GM10248 (cell line): ENCODE data around the gene RAB35.

Experiments used
- CTCF ChIA-PET: fragments of 300-600 bp; sonication (Branson Sonifier 250); formaldehyde crosslinking; extraction: SDS; loops from one replicate; lab custom pipeline; 2021; ENCODE audit warnings: antibody characterized with exemption; lab: Yijun Ruan, JAX
- POLR2A ChIA-PET: fragments of 350-650 bp; sonication (Branson Sonifier 250); formaldehyde crosslinking; extraction: SDS; loops from one replicate; lab custom pipeline; 2020; ENCODE audit warnings: antibody characterized with exemption; lab: Yijun Ruan, JAX
- DNase-seq: peaks from one replicate; pipeline ENCODE4 v3.0.0; 2012; ENCODE audit errors: extremely low spot score
- TF ChIP-seq, protein P1 (sequence below): IDR thresholded peaks from 2 replicates; pipeline ENCODE4 v1.5.1; 2012; ENCODE audit warnings: mild to moderate bottlenecking, low read depth; ENCODE audit errors: extremely low read depth, missing control alignments, control extremely low read depth

Gene RAB35

DNA sequence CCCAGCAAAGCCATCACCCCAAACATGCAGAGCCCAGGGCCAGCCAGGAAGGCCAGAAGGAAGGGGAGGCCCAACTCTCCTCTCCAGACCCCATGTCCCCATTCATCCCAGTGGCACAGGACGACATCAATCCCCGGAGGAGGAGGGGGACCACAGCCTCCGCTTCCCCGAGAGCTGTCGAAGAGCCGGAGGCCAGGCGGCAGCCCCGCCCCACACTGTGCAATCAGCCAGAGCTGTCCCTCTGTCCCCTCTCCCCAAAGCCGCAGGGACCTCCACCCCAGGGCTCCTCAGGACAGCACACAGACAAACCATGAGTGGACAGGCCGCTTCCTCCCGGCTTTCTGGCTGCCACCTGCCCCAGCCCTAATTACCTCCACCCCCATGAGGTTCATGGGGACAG, 16.8 kb downstream of the RAB35 start:
- no peak for DNase-seq
- TF ChIP-seq, protein P1, sequence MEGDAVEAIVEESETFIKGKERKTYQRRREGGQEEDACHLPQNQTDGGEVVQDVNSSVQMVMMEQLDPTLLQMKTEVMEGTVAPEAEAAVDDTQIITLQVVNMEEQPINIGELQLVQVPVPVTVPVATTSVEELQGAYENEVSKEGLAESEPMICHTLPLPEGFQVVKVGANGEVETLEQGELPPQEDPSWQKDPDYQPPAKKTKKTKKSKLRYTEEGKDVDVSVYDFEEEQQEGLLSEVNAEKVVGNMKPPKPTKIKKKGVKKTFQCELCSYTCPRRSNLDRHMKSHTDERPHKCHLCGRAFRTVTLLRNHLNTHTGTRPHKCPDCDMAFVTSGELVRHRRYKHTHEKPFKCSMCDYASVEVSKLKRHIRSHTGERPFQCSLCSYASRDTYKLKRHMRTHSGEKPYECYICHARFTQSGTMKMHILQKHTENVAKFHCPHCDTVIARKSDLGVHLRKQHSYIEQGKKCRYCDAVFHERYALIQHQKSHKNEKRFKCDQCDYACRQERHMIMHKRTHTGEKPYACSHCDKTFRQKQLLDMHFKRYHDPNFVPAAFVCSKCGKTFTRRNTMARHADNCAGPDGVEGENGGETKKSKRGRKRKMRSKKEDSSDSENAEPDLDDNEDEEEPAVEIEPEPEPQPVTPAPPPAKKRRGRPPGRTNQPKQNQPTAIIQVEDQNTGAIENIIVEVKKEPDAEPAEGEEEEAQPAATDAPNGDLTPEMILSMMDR = no peak
- ChIA-PET CTCF (interaction anchor here (1.8 kb wide), 1 partner anchor 15 kb away, joined by 5 read pairs; no protein-coding TSS in a partner anchor), POLR2A (interaction anchor here (1.2 kb wide), 1 partner anchor 101 kb away, joined by 7 read pairs; the partner anchor contains the start of gene RPLP0)

DNA sequence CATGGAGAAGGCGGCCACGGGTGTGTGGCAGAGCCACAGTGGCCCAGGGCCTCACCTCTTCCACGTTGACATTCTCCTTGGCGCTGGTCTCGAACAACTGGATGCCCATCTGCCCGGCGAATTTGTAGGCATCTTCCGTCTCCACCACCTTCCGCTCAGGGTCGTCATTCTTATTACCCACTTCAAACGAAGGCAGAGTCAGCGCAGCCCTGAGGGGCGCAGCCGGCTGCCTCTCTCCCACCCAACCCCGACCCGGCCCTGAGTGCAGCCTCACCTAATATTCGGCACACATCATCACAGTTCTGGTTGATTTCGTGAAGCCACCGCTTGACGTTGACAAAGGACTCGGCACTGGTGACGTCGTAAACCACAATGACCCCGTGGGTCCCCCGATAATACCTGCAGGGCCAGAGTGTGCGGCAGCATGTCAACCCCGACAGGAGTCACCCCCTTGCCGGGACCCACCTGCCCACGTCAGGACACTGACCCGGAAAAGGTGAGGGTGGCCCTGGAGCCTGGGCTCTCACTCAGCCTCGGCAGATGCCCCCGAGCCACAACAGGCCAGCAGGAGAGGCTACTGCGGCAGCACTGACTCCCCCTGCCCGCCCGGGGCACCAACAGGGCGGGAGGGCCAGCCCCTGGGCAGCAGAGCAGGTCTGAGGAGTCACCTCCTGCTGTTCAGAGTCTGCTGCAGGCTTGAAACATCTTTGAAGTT, 17.6 kb downstream of the RAB35 start:
- TF ChIP-seq, protein P1 = no peak
- POLR2A ChIA-PET = no interaction called here
- DNase-seq = no peak
- CTCF ChIA-PET = no interaction called here

DNA sequence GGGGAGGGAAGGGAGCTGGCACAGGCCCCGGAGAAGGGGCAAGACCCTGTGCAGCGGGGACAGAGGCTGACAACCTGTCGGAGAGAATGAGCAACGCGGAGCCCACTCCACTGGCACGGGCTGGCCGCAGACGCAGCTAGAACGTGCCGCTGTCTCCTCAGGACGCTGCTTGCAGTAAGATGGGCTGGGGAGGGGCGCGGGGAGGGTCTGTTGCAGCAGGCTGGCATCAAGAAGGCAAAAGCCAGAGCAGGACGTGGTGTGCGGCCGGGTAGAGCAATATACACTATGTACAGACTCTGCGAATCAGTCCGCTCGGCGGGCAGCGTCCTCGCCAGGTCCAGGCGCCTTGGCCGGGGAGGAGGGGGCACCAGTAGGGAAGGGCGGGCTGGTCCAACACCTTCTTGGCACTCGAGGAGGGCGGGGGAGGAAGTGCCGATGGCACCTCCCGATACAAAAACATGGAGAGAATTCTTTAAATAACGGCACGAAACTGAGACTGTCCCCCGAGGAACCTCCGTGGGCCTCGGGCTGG, 19.8 kb downstream of the RAB35 start:
- DNase-seq = no peak
- ChIA-PET CTCF (interaction anchor here (2.0 kb wide), 1 partner anchor 10 kb away, joined by 9 read pairs; no protein-coding TSS in a partner anchor), POLR2A (interaction anchor here (0.6 kb wide), 1 partner anchor 9 kb away, joined by 3 read pairs; no protein-coding TSS in a partner anchor)
- TF ChIP-seq, protein P1 = no peak

DNA sequence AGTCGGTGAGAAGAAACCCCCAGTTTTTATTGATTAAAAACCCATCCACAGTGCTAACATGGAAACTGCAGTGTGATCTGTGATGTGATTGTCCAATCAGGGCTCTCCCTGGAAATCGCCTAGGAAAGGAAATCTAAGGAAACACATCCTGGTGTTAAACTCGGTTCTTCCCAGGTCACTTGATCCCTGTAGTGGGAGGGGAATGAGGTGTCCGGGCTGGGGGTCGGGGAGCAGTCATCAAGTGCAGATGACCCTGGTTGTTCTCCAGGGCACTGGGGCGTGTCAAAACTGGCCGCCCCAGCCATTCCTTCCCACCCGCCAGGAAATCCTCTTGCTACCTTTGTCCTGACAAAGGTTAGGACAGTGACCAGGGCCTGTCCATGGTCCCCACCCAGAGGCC, 20.8 kb downstream of the RAB35 start:
- TF ChIP-seq, protein P1 = no peak
- ChIA-PET CTCF (no interaction called here), POLR2A (no interaction called here)
- no peak for DNase-seq

DNA sequence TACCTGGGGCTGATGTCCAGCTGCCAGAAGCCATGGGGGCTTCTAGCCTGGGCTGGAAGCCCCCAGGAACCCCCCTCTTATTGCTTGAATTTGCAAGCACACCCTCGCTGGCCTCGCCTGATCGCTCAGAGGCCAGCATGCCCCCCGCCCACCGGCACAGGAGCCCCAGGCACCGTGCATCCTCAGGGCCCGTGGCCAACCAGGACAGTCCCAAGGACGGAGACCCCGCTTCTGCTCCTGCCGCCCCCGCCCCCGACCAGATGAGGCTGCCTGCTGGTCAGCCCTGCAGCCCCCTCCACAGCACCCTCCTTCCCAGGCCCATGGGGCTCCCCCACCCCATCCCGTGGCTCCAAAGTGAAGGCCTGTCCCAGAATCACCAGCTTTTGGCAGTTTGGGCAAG, 21.2 kb downstream of the RAB35 start:
- DNase-seq = no peak
- TF ChIP-seq, protein P1 = no peak
- POLR2A ChIA-PET = no interaction called here
- CTCF ChIA-PET = no interaction called here

DNA sequence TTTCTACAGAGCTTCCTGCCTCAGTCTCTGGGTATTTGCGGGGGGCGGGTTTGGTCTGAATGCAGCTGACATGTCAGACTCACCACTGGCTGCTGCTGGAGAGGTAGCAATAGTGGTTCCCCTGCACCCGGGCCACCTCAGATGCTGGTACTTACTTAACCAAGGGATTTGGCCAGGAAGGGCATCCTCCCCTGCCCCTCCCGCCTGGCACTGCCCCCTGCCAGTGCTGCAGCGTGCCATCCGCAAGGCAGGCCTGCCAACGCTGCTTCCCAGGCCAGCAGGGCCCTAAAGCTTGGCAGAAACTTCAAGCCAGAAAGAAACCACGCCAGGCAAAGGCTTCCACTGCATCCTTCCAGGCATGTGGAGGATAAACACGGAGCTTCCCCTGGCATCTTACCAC, 22.1 kb downstream of the RAB35 start:
- TF ChIP-seq, protein P1 = no peak
- DNase-seq = no peak
- ChIA-PET CTCF (no interaction called here), POLR2A (no interaction called here)
